HepG2 (cell line): ENCODE data around the gene MAN2A2. TPM values are rescaled to one million over a fixed set of nuclear protein-coding genes. Genes with fewer than 3 reads are reported as not detected.

ENCODE experiments used
- DR1 ChIP-seq: sonication (generic); formaldehyde crosslinking; IDR thresholded peaks from 2 replicates; pipeline ENCODE4 v1.8.0; 2021; ENCODE audit warnings: mild to moderate bottlenecking, missing genetic modification reagents, inconsistent platforms
- FOXC1 ChIP-seq: sonication (generic); formaldehyde crosslinking; IDR thresholded peaks from 2 replicates; pipeline ENCODE4 v1.8.0; 2022; ENCODE audit warnings: mild to moderate bottlenecking, missing genetic modification reagents, borderline replicate concordance
- HDAC6 ChIP-seq: fragments of 200-600 bp; sonication (generic); IDR thresholded peaks from 2 replicates; pipeline ENCODE4 v1.7.0; 2017; ENCODE audit warnings: mild to moderate bottlenecking, antibody characterized with exemption, low read length, low read depth
- HOXA5 ChIP-seq: sonication (generic); formaldehyde crosslinking; IDR thresholded peaks from 2 replicates; pipeline ENCODE4 v1.4.0; 2020; ENCODE audit warnings: missing genetic modification reagents
- MIER3 ChIP-seq: IDR thresholded peaks from 2 replicates; pipeline ENCODE4 v1.6.1; 2016; ENCODE audit warnings: missing compliant biosample characterization, borderline replicate concordance
- SIN3A ChIP-seq: IDR thresholded peaks from 2 replicates; pipeline ENCODE4 v1.6.1; 2011; ENCODE audit warnings: low read depth, mild to moderate bottlenecking, control low read depth, low read length, borderline replicate concordance
- SMAD3 ChIP-seq: sonication (generic); formaldehyde crosslinking; IDR thresholded peaks from 2 replicates; pipeline ENCODE4 v1.4.0; 2020; ENCODE audit warnings: missing genetic modification reagents
- SNAI1 ChIP-seq: sonication (generic); formaldehyde crosslinking; IDR thresholded peaks from 2 replicates; pipeline ENCODE4 v1.5.0; 2020; ENCODE audit warnings: mild to moderate bottlenecking, missing genetic modification reagents, borderline replicate concordance
- TCF12 ChIP-seq, 2 experiments: fragments of 450-650 bp in 1 of 2; sonication (generic) in 1 of 2; formaldehyde crosslinking in 1 of 2; IDR thresholded peaks; 2 replicates each; pipeline versions ENCODE4 v1.6.1 to v1.8.0; 2017 to 2022; ENCODE audit warnings: antibody characterized with exemption in 1 of 2, mild to moderate bottlenecking in 1 of 2, missing genetic modification reagents in 1 of 2, moderate library complexity in 1 of 2
- UBTF ChIP-seq: sonication (generic); formaldehyde crosslinking; IDR thresholded peaks from 2 replicates; pipeline ENCODE4 v1.4.0; 2020; ENCODE audit warnings: mild to moderate bottlenecking, missing genetic modification reagents
- ZNF207 ChIP-seq: fragments of 450-650 bp; IDR thresholded peaks from 2 replicates; pipeline ENCODE4 v1.6.1; 2016; ENCODE audit warnings: antibody characterized with exemption, borderline replicate concordance
- ZNF513 ChIP-seq: sonication (generic); formaldehyde crosslinking; conservative IDR thresholded peaks from 2 replicates; pipeline ENCODE4 v1.5.0; 2020; ENCODE audit warnings: missing genetic modification reagents
- polyA plus RNA-seq, 8 experiments: library from polyadenylated mRNA; depleted of rRNA in 3 of 8; stranded (reverse) in 7 of 8; unstranded in 1 of 8; fragments of >200 nt; fragmentation: Illumina TruSeq in 4 of 8; extraction: Trizol in 4 of 8; gene quantifications; 2 replicates each; pipeline versions ENCODE4 v1.2.1 to v1.2.3, GENCODE V29; 2011 to 2016; ENCODE audit warnings: low read depth in 4 of 8, missing spikeins in 1 of 8, mixed read lengths in 1 of 8; ENCODE audit not compliant: insufficient read depth in 1 of 8
- total RNA-seq, 5 experiments: library from RNA; depleted of rRNA; stranded (reverse); fragments of >200 nt; fragmentation: Illumina TruSeq; extraction: Trizol; gene quantifications; 2 replicates each; pipeline ENCODE4 v1.2.3, GENCODE V29; 2016; ENCODE audit warnings: low read depth in 1 of 5
- TF ChIP-seq, protein P1 (sequence below): sonication (generic); formaldehyde crosslinking; IDR thresholded peaks from 2 replicates; pipeline ENCODE4 v1.4.0; 2020; ENCODE audit warnings: missing genetic modification reagents
- TF ChIP-seq, protein P2 (sequence below): sonication (generic); formaldehyde crosslinking; IDR thresholded peaks from 2 replicates; pipeline ENCODE4 v1.5.0; 2020; ENCODE audit warnings: missing genetic modification reagents

The MAN2A2 gene
- total and polyA plus RNA-seq, 2 of the 13 experiments (the other 11 are each of a cell fraction or from before 2014, with no cell fraction given) = 17.5 to 51.5 TPM

GRCh38 chr15:90873998-90874605 is 29.0 kb upstream of the MAN2A2 start (continued):
- no peak; the same call in 1 of the 2 replicates for TF ChIP-seq DR1
- TF ChIP-seq MIER3 (CRISPR knock-in tag) = peak; percentile 98; the same call in 1 of the 2 replicates
- TF ChIP-seq HOXA5 (CRISPR knock-in tag) = 0 out of 2 replicates have a peak, but pooled peaks have one; percentile 44
- peak; percentile 96 for TF ChIP-seq UBTF (CRISPR knock-in tag)
- no peak for TF ChIP-seq SIN3A
- TF ChIP-seq SMAD3 = peak; percentile 97
- TF ChIP-seq, protein P1, sequence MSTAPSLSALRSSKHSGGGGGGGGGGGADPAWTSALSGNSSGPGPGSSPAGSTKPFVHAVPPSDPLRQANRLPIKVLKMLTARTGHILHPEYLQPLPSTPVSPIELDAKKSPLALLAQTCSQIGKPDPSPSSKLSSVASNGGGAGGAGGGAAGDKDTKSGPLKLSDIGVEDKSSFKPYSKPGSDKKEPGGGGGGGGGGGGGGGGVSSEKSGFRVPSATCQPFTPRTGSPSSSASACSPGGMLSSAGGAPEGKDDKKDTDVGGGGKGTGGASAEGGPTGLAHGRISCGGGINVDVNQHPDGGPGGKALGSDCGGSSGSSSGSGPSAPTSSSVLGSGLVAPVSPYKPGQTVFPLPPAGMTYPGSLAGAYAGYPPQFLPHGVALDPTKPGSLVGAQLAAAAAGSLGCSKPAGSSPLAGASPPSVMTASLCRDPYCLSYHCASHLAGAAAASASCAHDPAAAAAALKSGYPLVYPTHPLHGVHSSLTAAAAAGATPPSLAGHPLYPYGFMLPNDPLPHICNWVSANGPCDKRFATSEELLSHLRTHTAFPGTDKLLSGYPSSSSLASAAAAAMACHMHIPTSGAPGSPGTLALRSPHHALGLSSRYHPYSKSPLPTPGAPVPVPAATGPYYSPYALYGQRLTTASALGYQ (CRISPR knock-in tag) = peak; percentile 99
- TF ChIP-seq HDAC6 = no peak
- TF ChIP-seq ZNF207 = no peak
- TF ChIP-seq TCF12 (IDR thresholded peaks at IDR 0.05) = no peak
- TF ChIP-seq TCF12 (CRISPR knock-in tag; IDR thresholded peaks at IDR 0.05) = peak; percentile 93
- TF ChIP-seq FOXC1 (CRISPR knock-in tag) = peak; percentile 82; the same call in 1 of the 2 replicates
- peak; percentile 41; the same call in 1 of the 2 replicates for TF ChIP-seq SNAI1 (CRISPR knock-in tag)
- TF ChIP-seq, protein P2, sequence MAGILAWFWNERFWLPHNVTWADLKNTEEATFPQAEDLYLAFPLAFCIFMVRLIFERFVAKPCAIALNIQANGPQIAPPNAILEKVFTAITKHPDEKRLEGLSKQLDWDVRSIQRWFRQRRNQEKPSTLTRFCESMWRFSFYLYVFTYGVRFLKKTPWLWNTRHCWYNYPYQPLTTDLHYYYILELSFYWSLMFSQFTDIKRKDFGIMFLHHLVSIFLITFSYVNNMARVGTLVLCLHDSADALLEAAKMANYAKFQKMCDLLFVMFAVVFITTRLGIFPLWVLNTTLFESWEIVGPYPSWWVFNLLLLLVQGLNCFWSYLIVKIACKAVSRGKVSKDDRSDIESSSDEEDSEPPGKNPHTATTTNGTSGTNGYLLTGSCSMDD (CRISPR knock-in tag) = no peak
- TF ChIP-seq ZNF513 (CRISPR knock-in tag) = no peak
